Effector CD8-positive, alpha-beta T cell (primary cell): ENCODE measurements around the gene KPRP.

Experiments used
- DNase-seq: peaks from one replicate; lab custom pipeline; 2025; lab: John Stamatoyannopoulos, UW

KPRP gene

GRCh38 chr1:152770411-152770810 is 12.6 kb downstream of the KPRP start:
- no peak for DNase-seq

GRCh38 chr1:152774875-152775274 is 17.1 kb downstream of the KPRP start, which contains the start of gene LCE1F:
LCE1F (plus strand) TSS chr1:152775140; CDS start chr1:152776372, 1,232 bp downstream.
- no peak for DNase-seq

GRCh38 chr1:152776361-152776760 is 18.5 kb downstream of the KPRP start:
- no peak for DNase-seq

- no peak for DNase-seq
Measured at GRCh38 chr1:152777510-152778137, 19.8 kb downstream of the KPRP start.

GRCh38 chr1:152783095-152783494 is 25.3 kb downstream of the KPRP start:
- DNase-seq, result no peak

- DNase-seq, result no peak
Measured at GRCh38 chr1:152786077-152786476, 28.3 kb downstream of the KPRP start, which contains the start of gene LCE1E. LCE1E (plus strand) TSS chr1:152786257; CDS start chr1:152787300, 1,043 bp downstream.

GRCh38 chr1:152795686-152796085 is 37.9 kb downstream of the KPRP start:
- no peak for DNase-seq

GRCh38 chr1:152796421-152796820 is 38.6 kb downstream of the KPRP start, which contains the start of gene LCE1D:
LCE1D (plus strand) TSS chr1:152796721; CDS start chr1:152797795, 1,074 bp downstream.
- DNase-seq, result no peak

GRCh38 chr1:152801333-152801732 is 43.5 kb downstream of the KPRP start:
- DNase-seq, result no peak

GRCh38 chr1:152806576-152806975 is 48.8 kb downstream of the KPRP start, which contains the start of gene LCE1C:
LCE1C (minus strand) TSS chr1:152806651; CDS start chr1:152805478, 1,173 bp downstream.
- no peak for DNase-seq

GRCh38 chr1:152811050-152811449 is 53.2 kb downstream of the KPRP start:
- DNase-seq, result no peak
